Vagina (tissue), 2 donors: ENCODE data around the gene LMBRD1. TPM values are rescaled to one million over a fixed set of nuclear protein-coding genes. Genes with fewer than 3 reads are reported as not detected.

Experiments used
- DNase-seq, 2 donors: peaks; one replicate each; pipeline ENCODE4 v3.0.0-alpha.2; 2017; ENCODE audit errors: extremely low spot score in 2 of 2
- H3K27ac ChIP-seq: fragments of 200-600 bp; sonication (generic); one replicate; pipeline ENCODE4 v1.5.1; 2019
- H3K27me3 ChIP-seq: fragments of 200-600 bp; sonication (generic); one replicate; pipeline ENCODE4 v1.5.1; 2019
- H3K36me3 ChIP-seq, 2 donors: fragments of 200-600 bp; sonication (generic); one replicate each; pipeline ENCODE4 v1.5.1; 2017 to 2019
- H3K4me1 ChIP-seq: fragments of 200-600 bp; sonication (generic); one replicate; pipeline ENCODE4 v1.5.1; 2019
- H3K4me3 ChIP-seq, 2 donors: fragments of 200-600 bp; sonication (generic); 1 replicate in 1 of 2; 2 replicates in 1 of 2; pipeline ENCODE4 v1.5.1; 2016 to 2019
- H3K9me3 ChIP-seq: fragments of 200-600 bp; sonication (generic); one replicate; pipeline ENCODE4 v1.5.1; 2019
- POLR2A ChIP-seq, 2 donors: fragments of 450-650 bp; IDR thresholded peaks; one replicate each; pipeline ENCODE4 v1.6.1; 2017; ENCODE audit warnings: antibody characterized with exemption in 2 of 2, mild to moderate bottlenecking in 2 of 2, moderate library complexity in 2 of 2
- POLR2AphosphoS5 ChIP-seq, 2 donors: sonication (generic); formaldehyde crosslinking; IDR thresholded peaks; one replicate each; pipeline ENCODE4 v1.9.0; 2017; ENCODE audit warnings: antibody characterized with exemption in 2 of 2, mild to moderate bottlenecking in 2 of 2, low read depth in 1 of 2; ENCODE audit not compliant: insufficient read depth in 1 of 2
- intact Hi-C: fragments of 100-400 bp; cut with DNase I; formaldehyde crosslinking; loops from one replicate; pipeline ENCODE4 v1.15.1; 2023
- total RNA-seq: library from RNA; depleted of rRNA; stranded (reverse); fragments of >200 nt; gene quantifications from one replicate; pipeline ENCODE4 v1.2.3, GENCODE V29; 2016
- TF ChIP-seq, protein P1 (sequence below), 3 experiments: fragments of 450-650 bp in 2 of 3; fragments of 200-600 bp in 1 of 3; sonication (generic) in 1 of 3; IDR thresholded peaks; one replicate each; pipeline ENCODE4 v1.5.1; 2017 to 2019; ENCODE audit warnings: antibody characterized with exemption in 3 of 3, mild to moderate bottlenecking in 2 of 3, moderate library complexity in 2 of 3

Gene LMBRD1
- 36.6 TPM for total RNA-seq

GRCh38 chr6:69796642-69797390 is at the start of gene LMBRD1:
TSS of gene LMBRD1 (minus strand) at chr6:69797010. CDS start at chr6:69796881, 129 bp downstream.
- intact Hi-C loops, result no loop called here
- H3K27ac ChIP-seq, result peak within 1 kb of the TSS; percentile 91
- no peaks in the 10 kb centered on the region for H3K36me3 ChIP-seq
- peak; percentile 97 to 98 for DNase-seq
- H3K27me3 ChIP-seq, result no peaks in the 10 kb centered on the region
- peak within 1 kb of the TSS; percentile 72 to 83 for H3K4me3 ChIP-seq
- H3K9me3 ChIP-seq, result no peaks in the 10 kb centered on the region
- peaks cover 21% of the 10 kb centered on the region for H3K4me1 ChIP-seq
- TF ChIP-seq, protein P1, sequence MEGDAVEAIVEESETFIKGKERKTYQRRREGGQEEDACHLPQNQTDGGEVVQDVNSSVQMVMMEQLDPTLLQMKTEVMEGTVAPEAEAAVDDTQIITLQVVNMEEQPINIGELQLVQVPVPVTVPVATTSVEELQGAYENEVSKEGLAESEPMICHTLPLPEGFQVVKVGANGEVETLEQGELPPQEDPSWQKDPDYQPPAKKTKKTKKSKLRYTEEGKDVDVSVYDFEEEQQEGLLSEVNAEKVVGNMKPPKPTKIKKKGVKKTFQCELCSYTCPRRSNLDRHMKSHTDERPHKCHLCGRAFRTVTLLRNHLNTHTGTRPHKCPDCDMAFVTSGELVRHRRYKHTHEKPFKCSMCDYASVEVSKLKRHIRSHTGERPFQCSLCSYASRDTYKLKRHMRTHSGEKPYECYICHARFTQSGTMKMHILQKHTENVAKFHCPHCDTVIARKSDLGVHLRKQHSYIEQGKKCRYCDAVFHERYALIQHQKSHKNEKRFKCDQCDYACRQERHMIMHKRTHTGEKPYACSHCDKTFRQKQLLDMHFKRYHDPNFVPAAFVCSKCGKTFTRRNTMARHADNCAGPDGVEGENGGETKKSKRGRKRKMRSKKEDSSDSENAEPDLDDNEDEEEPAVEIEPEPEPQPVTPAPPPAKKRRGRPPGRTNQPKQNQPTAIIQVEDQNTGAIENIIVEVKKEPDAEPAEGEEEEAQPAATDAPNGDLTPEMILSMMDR (IDR thresholded peaks at IDR 0.05), result peak; percentile 27 to 65 (median 57)
- no peak for TF ChIP-seq POLR2A (IDR thresholded peaks at IDR 0.05)
- TF ChIP-seq POLR2AphosphoS5 (IDR thresholded peaks at IDR 0.05; ENCODE audit: insufficient read depth in 1 of 2, low read depth in 1 of 2), result peak; percentile 74 to 77

DNA sequence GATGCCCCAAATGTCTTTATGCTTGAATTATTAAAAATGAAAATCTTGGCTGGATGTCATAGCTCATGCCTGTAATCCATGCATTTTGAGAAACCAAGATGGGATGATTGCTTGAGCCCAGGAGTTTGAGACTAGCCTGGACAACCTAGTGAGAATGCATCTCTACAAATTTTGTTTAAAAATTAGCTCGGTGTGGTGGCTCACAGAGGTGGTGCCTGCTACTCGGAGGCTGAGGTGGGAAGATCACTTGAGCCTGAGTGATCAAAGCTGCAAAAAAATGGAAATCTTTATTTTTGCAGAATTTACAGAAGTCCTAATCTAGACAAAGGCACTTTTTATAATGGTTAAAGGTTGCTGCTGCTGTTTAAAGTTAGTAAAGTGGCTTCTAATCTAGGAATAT is 49.5 kb upstream of the LMBRD1 start:
- TF ChIP-seq, protein P1 (IDR thresholded peaks at IDR 0.05), result no peak
- TF ChIP-seq POLR2A (IDR thresholded peaks at IDR 0.05), result no peak
- Histone ChIP-seq H3K36me3 (no peaks in the 10 kb centered on the region), H3K4me1 (no peaks in the 10 kb centered on the region), H3K27ac (no peak overlapping the region), H3K27me3 (no peaks in the 10 kb centered on the region), H3K9me3 (no peaks in the 10 kb centered on the region), H3K4me3 (no peak overlapping the region)
- DNase-seq, result no peak
- intact Hi-C loops, result no loop called here

GRCh38 chr6:69843189-69843588 is 46.4 kb upstream of the LMBRD1 start:
- intact Hi-C loops, result no loop called here
- H3K36me3 ChIP-seq, result no peaks in the 10 kb centered on the region
- DNase-seq, result no peak

DNA sequence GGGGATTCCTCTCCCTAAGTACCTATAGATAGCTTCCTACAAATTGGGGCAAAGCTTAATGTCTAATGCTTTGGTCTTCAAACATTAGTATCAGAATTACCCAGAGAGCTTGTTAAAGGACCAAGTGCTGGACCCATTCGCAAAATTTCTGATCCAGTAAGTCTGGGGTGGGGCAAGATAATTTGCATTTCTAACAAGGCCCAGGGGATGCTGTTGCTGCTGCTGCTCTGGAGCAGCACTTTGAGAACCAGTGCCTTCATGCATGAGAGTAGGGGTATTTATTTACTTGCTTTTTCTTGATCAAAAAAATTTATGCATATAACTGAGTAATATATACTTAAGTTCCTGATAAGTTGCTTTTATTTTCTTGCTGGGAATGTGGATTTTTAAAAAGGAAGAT is 45.1 kb upstream of the LMBRD1 start:
- Histone ChIP-seq H3K9me3 (no peaks in the 10 kb centered on the region), H3K4me1 (no peaks in the 10 kb centered on the region), H3K4me3 (no peak overlapping the region), H3K27ac (no peak overlapping the region), H3K36me3 (no peaks in the 10 kb centered on the region), H3K27me3 (no peaks in the 10 kb centered on the region)
- DNase-seq, result no peak
- intact Hi-C loops, result no loop called here
- TF ChIP-seq POLR2AphosphoS5 (IDR thresholded peaks at IDR 0.05; ENCODE audit: insufficient read depth in 1 of 2, low read depth in 1 of 2) (no peak), POLR2A (IDR thresholded peaks at IDR 0.05) (no peak)
- TF ChIP-seq, protein P1 (IDR thresholded peaks at IDR 0.05), result no peak

More at GRCh38 chr6:69843189-69843588, 46.4 kb upstream of the LMBRD1 start:
- Histone ChIP-seq H3K4me3 (no peak overlapping the region), H3K27ac (no peak overlapping the region), H3K27me3 (no peaks in the 10 kb centered on the region), H3K4me1 (no peaks in the 10 kb centered on the region), H3K9me3 (no peaks in the 10 kb centered on the region)
- TF ChIP-seq POLR2A (IDR thresholded peaks at IDR 0.05) (no peak), POLR2AphosphoS5 (IDR thresholded peaks at IDR 0.05; ENCODE audit: insufficient read depth in 1 of 2, low read depth in 1 of 2) (no peak)
- TF ChIP-seq, protein P1 (IDR thresholded peaks at IDR 0.05), result no peak

DNA sequence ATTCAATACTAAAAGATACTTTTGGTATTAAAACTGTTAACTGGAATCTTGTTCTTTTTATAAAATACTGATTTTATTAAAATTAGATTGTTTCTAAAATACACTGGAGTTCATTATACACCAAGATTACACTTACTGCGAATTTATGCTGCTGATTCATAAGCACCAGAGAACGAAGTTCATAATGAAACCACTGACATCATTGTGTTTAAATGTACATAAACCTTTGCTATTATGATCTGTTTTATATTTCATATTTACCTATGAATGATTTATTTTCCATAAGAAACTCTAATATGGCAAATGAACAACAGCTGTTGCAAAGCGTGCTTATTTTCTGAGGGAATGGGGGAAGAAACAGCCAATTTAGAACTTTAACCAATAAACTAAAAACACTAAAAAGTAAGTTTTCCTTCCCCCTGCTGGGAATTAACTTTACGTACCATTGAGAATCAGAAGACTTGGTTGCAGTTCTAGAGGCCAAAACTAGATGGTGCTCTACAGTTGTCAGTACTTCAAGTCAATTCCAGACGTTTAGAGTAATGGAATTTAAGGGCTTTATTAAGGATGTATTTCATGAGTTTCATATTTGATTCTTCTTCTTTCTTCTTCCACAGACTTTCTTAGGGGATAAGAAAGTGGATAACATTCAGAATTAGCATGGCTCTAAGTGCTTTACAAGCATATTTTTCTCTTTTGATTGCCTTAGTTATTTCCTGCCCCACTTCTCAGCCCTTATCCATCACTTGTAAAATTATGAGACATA is 38.8 kb upstream of the LMBRD1 start:
- H3K36me3 ChIP-seq, result no peaks in the 10 kb centered on the region
- intact Hi-C loops, result no loop called here
- H3K4me1 ChIP-seq, result no peaks in the 10 kb centered on the region
- H3K27ac ChIP-seq, result no peak overlapping the region
- TF ChIP-seq, protein P1 (IDR thresholded peaks at IDR 0.05), result peak in 2 of 3 experiments; percentile 51 to 58
- TF ChIP-seq POLR2AphosphoS5 (IDR thresholded peaks at IDR 0.05; ENCODE audit: insufficient read depth in 1 of 2, low read depth in 1 of 2), result no peak
- no peak for TF ChIP-seq POLR2A (IDR thresholded peaks at IDR 0.05)
- no peaks in the 10 kb centered on the region for H3K9me3 ChIP-seq
- H3K4me3 ChIP-seq, result no peak overlapping the region
- DNase-seq, result no peak
- no peaks in the 10 kb centered on the region for H3K27me3 ChIP-seq
